Measurements from ENCODE around the gene RNF38.

DNA sequence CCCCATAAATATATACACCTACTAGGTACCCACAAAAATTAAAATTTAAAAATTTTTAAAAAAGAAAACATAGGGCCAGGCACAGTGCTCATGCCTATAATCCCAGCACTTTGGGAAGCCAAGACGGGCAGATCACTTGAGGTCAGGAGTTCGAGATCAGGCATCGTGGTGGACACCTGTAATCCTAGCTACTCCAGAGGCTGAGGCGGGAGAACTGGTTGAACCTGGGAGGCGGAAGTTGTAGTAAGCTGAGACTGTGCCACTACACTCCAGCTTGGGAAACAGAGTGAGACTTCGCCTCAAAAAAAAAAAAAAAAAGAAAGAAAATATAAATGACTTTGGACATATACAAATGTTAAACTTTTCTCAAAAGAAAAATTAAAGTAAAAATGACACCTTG is 33.3 kb upstream of the RNF38 start:
- TF ChIP-seq, protein P1, sequence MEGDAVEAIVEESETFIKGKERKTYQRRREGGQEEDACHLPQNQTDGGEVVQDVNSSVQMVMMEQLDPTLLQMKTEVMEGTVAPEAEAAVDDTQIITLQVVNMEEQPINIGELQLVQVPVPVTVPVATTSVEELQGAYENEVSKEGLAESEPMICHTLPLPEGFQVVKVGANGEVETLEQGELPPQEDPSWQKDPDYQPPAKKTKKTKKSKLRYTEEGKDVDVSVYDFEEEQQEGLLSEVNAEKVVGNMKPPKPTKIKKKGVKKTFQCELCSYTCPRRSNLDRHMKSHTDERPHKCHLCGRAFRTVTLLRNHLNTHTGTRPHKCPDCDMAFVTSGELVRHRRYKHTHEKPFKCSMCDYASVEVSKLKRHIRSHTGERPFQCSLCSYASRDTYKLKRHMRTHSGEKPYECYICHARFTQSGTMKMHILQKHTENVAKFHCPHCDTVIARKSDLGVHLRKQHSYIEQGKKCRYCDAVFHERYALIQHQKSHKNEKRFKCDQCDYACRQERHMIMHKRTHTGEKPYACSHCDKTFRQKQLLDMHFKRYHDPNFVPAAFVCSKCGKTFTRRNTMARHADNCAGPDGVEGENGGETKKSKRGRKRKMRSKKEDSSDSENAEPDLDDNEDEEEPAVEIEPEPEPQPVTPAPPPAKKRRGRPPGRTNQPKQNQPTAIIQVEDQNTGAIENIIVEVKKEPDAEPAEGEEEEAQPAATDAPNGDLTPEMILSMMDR (IDR thresholded peaks at IDR 0.05), result no peak
- no peak for TF ChIP-seq POLR2A (IDR thresholded peaks at IDR 0.05)

Measured in stomach (tissue), 4 donors.